Mammary epithelial cell (primary cell): ENCODE results near the gene CCDC7.

Experiments used
- EZH2 ChIP-seq: IDR thresholded peaks from 2 replicates; pipeline ENCODE4 v1.6.1; 2012; ENCODE audit warnings: low read length, inconsistent platforms, borderline replicate concordance
- TF ChIP-seq, protein P1 (sequence below), 2 donors: IDR thresholded peaks in 1 of 2; conservative IDR thresholded peaks in 1 of 2; 2 replicates each; pipeline ENCODE4 v1.5.1; 2011 to 2012; ENCODE audit warnings: inconsistent platforms in 2 of 2, low read length in 2 of 2, mild to moderate bottlenecking in 2 of 2, control low read depth in 1 of 2, low read depth in 1 of 2; ENCODE audit not compliant: insufficient read depth in 1 of 2; ENCODE audit errors: extremely low read depth in 1 of 2

DNA sequence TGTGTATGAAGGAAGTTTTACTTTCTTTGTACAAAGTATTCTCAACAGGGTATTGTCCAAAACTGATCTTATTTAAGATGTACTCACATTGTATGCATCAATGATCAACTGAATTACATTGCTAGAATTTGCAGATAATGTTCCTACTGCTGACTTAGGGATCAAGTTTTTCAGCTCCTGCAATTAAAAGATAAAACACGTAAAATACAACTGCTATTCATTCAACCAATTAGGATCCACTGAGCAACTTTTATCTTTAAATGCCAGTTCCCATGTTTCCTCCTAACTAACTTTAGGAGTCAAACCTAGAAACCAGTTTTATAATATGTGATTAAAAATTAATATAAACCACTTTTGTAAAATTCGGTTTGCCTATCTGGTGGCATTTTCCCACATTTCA lies 476.2 kb downstream of the CCDC7 start:
- no peak for TF ChIP-seq EZH2
- TF ChIP-seq, protein P1, sequence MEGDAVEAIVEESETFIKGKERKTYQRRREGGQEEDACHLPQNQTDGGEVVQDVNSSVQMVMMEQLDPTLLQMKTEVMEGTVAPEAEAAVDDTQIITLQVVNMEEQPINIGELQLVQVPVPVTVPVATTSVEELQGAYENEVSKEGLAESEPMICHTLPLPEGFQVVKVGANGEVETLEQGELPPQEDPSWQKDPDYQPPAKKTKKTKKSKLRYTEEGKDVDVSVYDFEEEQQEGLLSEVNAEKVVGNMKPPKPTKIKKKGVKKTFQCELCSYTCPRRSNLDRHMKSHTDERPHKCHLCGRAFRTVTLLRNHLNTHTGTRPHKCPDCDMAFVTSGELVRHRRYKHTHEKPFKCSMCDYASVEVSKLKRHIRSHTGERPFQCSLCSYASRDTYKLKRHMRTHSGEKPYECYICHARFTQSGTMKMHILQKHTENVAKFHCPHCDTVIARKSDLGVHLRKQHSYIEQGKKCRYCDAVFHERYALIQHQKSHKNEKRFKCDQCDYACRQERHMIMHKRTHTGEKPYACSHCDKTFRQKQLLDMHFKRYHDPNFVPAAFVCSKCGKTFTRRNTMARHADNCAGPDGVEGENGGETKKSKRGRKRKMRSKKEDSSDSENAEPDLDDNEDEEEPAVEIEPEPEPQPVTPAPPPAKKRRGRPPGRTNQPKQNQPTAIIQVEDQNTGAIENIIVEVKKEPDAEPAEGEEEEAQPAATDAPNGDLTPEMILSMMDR (conservative IDR thresholded peaks at IDR 0.05 in 1 of 2, IDR thresholded peaks at IDR 0.05 in 1 of 2; ENCODE audit: extremely low read depth in 1 of 2, insufficient read depth in 1 of 2, low read depth in 1 of 2, low read length in 2 of 2), result no peak
